OCI-LY1 (cell line): Measurements from ENCODE around the gene YTHDC1.
"Not testable (repeated sequence)": the region's sequence is repeated elsewhere in the genome, so short reads cannot be mapped to it uniquely, and the experiment has no call there.

Experiments used
- H2AFZ ChIP-seq: fragments of 200-600 bp; sonication (generic), shearing (Covaris generic); 2 replicates; pipeline ENCODE4 v1.6.0; 2014; ENCODE audit warnings: antibody characterized with exemption, mild to moderate bottlenecking, low read length
- H3F3A ChIP-seq: fragments of 200-600 bp; sonication (generic), shearing (Covaris generic); 2 replicates; pipeline ENCODE4 v1.6.0; 2014; ENCODE audit warnings: mild to moderate bottlenecking, antibody characterized with exemption, low read length, moderate library complexity; ENCODE audit not compliant: insufficient read depth
- H3K27ac ChIP-seq: fragments of 200-600 bp; sonication (generic); 2 replicates; pipeline ENCODE4 v1.5.1; 2014; ENCODE audit warnings: low read length, mixed run types, mild to moderate bottlenecking, low read depth; ENCODE audit not compliant: poor library complexity, severe bottlenecking
- H3K27me3 ChIP-seq: fragments of 200-600 bp; sonication (generic); 2 replicates; pipeline ENCODE4 v1.6.0; 2014; ENCODE audit warnings: antibody characterized with exemption, mild to moderate bottlenecking, low read length, moderate library complexity; ENCODE audit not compliant: insufficient read depth
- H3K36me3 ChIP-seq: fragments of 200-600 bp; sonication (generic); 2 replicates; pipeline ENCODE4 v1.6.1; 2014; ENCODE audit warnings: mild to moderate bottlenecking, antibody characterized with exemption, low read length, moderate library complexity, mixed read lengths; ENCODE audit not compliant: insufficient read depth
- H3K4me1 ChIP-seq: fragments of 200-600 bp; sonication (generic); 2 replicates; pipeline ENCODE4 v1.5.1; 2014; ENCODE audit warnings: mild to moderate bottlenecking, low read length, moderate library complexity; ENCODE audit not compliant: insufficient read depth, severe bottlenecking
- H3K4me2 ChIP-seq: fragments of 200-600 bp; sonication (generic), shearing (Covaris generic); 2 replicates; pipeline ENCODE4 v1.6.1; 2014; ENCODE audit warnings: low read length
- H3K4me3 ChIP-seq: fragments of 200-600 bp; sonication (generic); 2 replicates; pipeline ENCODE4 v1.5.1; 2014; ENCODE audit warnings: low read length, low read depth, mild to moderate bottlenecking, mixed read lengths; ENCODE audit not compliant: poor library complexity, severe bottlenecking
- H3K79me2 ChIP-seq: fragments of 200-600 bp; shearing (Covaris generic); 2 replicates; pipeline ENCODE4 v1.6.1; 2016; ENCODE audit warnings: mixed run types, low read length, mixed read lengths; ENCODE audit not compliant: insufficient read depth
- H3K9ac ChIP-seq: fragments of 200-600 bp; sonication (generic), shearing (Covaris generic); 2 replicates; pipeline ENCODE4 v1.6.1; 2014; ENCODE audit warnings: mild to moderate bottlenecking, low read length, mixed read lengths
- H3K9me2 ChIP-seq: fragments of 200-600 bp; sonication (generic), shearing (Covaris generic); 2 replicates; pipeline ENCODE4 v1.6.1; 2014; ENCODE audit warnings: low read depth, mild to moderate bottlenecking, low read length, mixed read lengths
- H3K9me3 ChIP-seq: fragments of 200-600 bp; shearing (Covaris generic); 2 replicates; pipeline ENCODE4 v1.6.1; 2014; ENCODE audit warnings: low read length, mixed read lengths
- H4K20me1 ChIP-seq: fragments of 200-600 bp; sonication (generic), shearing (Covaris generic); 2 replicates; pipeline ENCODE4 v1.6.0; 2016; ENCODE audit warnings: mild to moderate bottlenecking, low read length; ENCODE audit not compliant: insufficient read depth
- CTCF ChIP-seq: fragments of 200-600 bp; sonication (generic), shearing (Covaris generic); IDR thresholded peaks from 2 replicates; pipeline ENCODE4 v1.5.1; 2017; ENCODE audit warnings: mild to moderate bottlenecking, antibody characterized with exemption, low read length, moderate library complexity, mixed read lengths
- EZH2 ChIP-seq: fragments of 200-600 bp; sonication (generic), shearing (Covaris generic); IDR thresholded peaks from 2 replicates; pipeline ENCODE4 v1.8.0; 2017; ENCODE audit warnings: borderline replicate concordance, mixed run types, mild to moderate bottlenecking, antibody characterized with exemption, low read length, moderate library complexity, mixed read lengths

The YTHDC1 gene

GRCh38 chr4:68391436-68391835, 41.5 kb upstream of the YTHDC1 start:
- Histone ChIP-seq H3F3A (no peaks in the 10 kb centered on the region), H4K20me1 (no peaks in the 10 kb centered on the region), H3K4me1 (no peaks in the 10 kb centered on the region), H3K9me2 (no peaks in the 10 kb centered on the region), H3K4me3 (no peak overlapping the region), H3K4me2 (no peak overlapping the region), H3K36me3 (no peaks in the 10 kb centered on the region), H3K79me2 (no peaks in the 10 kb centered on the region), H3K27me3 (no peaks in the 10 kb centered on the region), H3K27ac (no peak overlapping the region), H3K9ac (no peak overlapping the region), H3K9me3 (no peaks in the 10 kb centered on the region), H2AFZ (no peak overlapping the region)
- no peak for TF ChIP-seq CTCF
- no peak for TF ChIP-seq EZH2

- H3K79me2 ChIP-seq: no peaks in the 10 kb centered on the region
- H3K4me1 ChIP-seq: no peaks in the 10 kb centered on the region
- H3K9ac ChIP-seq: no peak overlapping the region
- H2AFZ ChIP-seq: no peak overlapping the region
- H3K4me3 ChIP-seq: no peak overlapping the region
- H3K4me2 ChIP-seq: no peak overlapping the region
- no peaks in the 10 kb centered on the region for H3K27me3 ChIP-seq
- no peaks in the 10 kb centered on the region for H3K36me3 ChIP-seq
- no peaks in the 10 kb centered on the region for H3F3A ChIP-seq
- no peaks in the 10 kb centered on the region for H3K9me3 ChIP-seq
- no peaks in the 10 kb centered on the region for H3K9me2 ChIP-seq
- H3K27ac ChIP-seq: no peak overlapping the region
- no peaks in the 10 kb centered on the region for H4K20me1 ChIP-seq
- no peak for TF ChIP-seq CTCF
- TF ChIP-seq EZH2: no peak
These were observed 40.5 kb upstream of the YTHDC1 start for GRCh38 chr4:68390205-68390935.

GRCh38 chr4:68389386-68389913, 39.6 kb upstream of the YTHDC1 start:
- H3K9me3 ChIP-seq, H3K4me1 ChIP-seq, H3K36me3 ChIP-seq, H3K4me3 ChIP-seq, H3K9me2 ChIP-seq, H3K79me2 ChIP-seq, H3K27me3 ChIP-seq, H3F3A ChIP-seq, H3K9ac ChIP-seq, H3K27ac ChIP-seq, H3K4me2 ChIP-seq, H2AFZ ChIP-seq, H4K20me1 ChIP-seq: not testable (repeated sequence)

- H2AFZ ChIP-seq: no peak overlapping the region
- no peak overlapping the region for H3K4me3 ChIP-seq
- H3K27ac ChIP-seq: no peak overlapping the region
- TF ChIP-seq EZH2 (no peak), CTCF (no peak)
- no peaks in the 10 kb centered on the region for H3K4me1 ChIP-seq
- no peaks in the 10 kb centered on the region for H3K36me3 ChIP-seq
- no peaks in the 10 kb centered on the region for H4K20me1 ChIP-seq
- H3K9ac ChIP-seq: no peak overlapping the region
- H3K79me2 ChIP-seq: no peaks in the 10 kb centered on the region
- H3K27me3 ChIP-seq: no peaks in the 10 kb centered on the region
- no peak overlapping the region for H3K4me2 ChIP-seq
- H3F3A ChIP-seq: no peaks in the 10 kb centered on the region
- H3K9me2 ChIP-seq: no peaks in the 10 kb centered on the region
- no peaks in the 10 kb centered on the region for H3K9me3 ChIP-seq
These were observed 38.5 kb upstream of the YTHDC1 start for GRCh38 chr4:68388347-68388865.
